Effector memory CD8-positive, alpha-beta T cell (primary cell): ENCODE measurements around the gene ITGB8.

Experiments used
- ATAC-seq: fragments of 150-1000 bp; cut with Tn5 transposase; replicated peaks from 2 replicates; pipeline ENCODE4 v1.10.0; 2021; ENCODE audit warnings: mild to moderate bottlenecking, moderate library complexity
- DNase-seq, 3 experiments: peaks; one replicate each; pipeline ENCODE4 v3.0.0; 2021
- H3K27ac Mint-ChIP-seq, 2 donors: one replicate each; pipeline ENCODE4 v1.8.0; 2022; ENCODE audit warnings: mild to moderate bottlenecking in 2 of 2, mixed read lengths in 2 of 2, moderate library complexity in 2 of 2
- H3K27me3 Mint-ChIP-seq, 2 donors: one replicate each; pipeline ENCODE4 v1.8.0; 2022; ENCODE audit warnings: mixed read lengths in 2 of 2
- H3K36me3 Mint-ChIP-seq: one replicate; pipeline ENCODE4 v1.8.0; 2022; ENCODE audit warnings: mild to moderate bottlenecking, moderate library complexity, mixed read lengths; ENCODE audit not compliant: insufficient read depth
- H3K4me1 Mint-ChIP-seq, 2 donors: one replicate each; pipeline ENCODE4 v1.8.0; 2022; ENCODE audit warnings: low read depth in 2 of 2, mixed read lengths in 2 of 2
- H3K4me3 Mint-ChIP-seq, 2 donors: one replicate each; pipeline ENCODE4 v1.8.0; 2022; ENCODE audit warnings: mild to moderate bottlenecking in 2 of 2, mixed read lengths in 2 of 2, moderate library complexity in 2 of 2
- H3K9me3 Mint-ChIP-seq, 2 donors: one replicate each; pipeline ENCODE4 v1.8.0; 2022; ENCODE audit warnings: mixed read lengths in 2 of 2

ITGB8 gene

GRCh38 chr7:20313626-20314025 is 17.1 kb upstream of the ITGB8 start:
- no peak overlapping the region for H3K4me3 Mint-ChIP-seq
- ATAC-seq: no peak

GRCh38 chr7:20314198-20314597 is 16.5 kb upstream of the ITGB8 start:
- DNase-seq (no peak), ATAC-seq (no peak)
- H3K27ac Mint-ChIP-seq: no peak overlapping the region
- no peaks in the 10 kb centered on the region for H3K9me3 Mint-ChIP-seq
- no peaks in the 10 kb centered on the region for H3K27me3 Mint-ChIP-seq
- no peaks in the 10 kb centered on the region for H3K36me3 Mint-ChIP-seq
- no peaks in the 10 kb centered on the region for H3K4me1 Mint-ChIP-seq
- H3K4me3 Mint-ChIP-seq: no peak overlapping the region

More at GRCh38 chr7:20313626-20314025, 17.1 kb upstream of the ITGB8 start:
- Mint-ChIP-seq H3K9me3 (no peaks in the 10 kb centered on the region), H3K27ac (no peak overlapping the region), H3K4me1 (no peaks in the 10 kb centered on the region), H3K36me3 (no peaks in the 10 kb centered on the region), H3K27me3 (no peaks in the 10 kb centered on the region)
- no peak for DNase-seq

- ATAC-seq: no peak
- H3K27me3 Mint-ChIP-seq: no peaks in the 10 kb centered on the region
- no peak overlapping the region for H3K4me3 Mint-ChIP-seq
- no peaks in the 10 kb centered on the region for H3K4me1 Mint-ChIP-seq
- H3K9me3 Mint-ChIP-seq: no peaks in the 10 kb centered on the region
- H3K27ac Mint-ChIP-seq: no peak overlapping the region
- DNase-seq: no peak
- H3K36me3 Mint-ChIP-seq: no peaks in the 10 kb centered on the region
Observed at GRCh38 chr7:20316706-20317105, 14.0 kb upstream of the ITGB8 start.

GRCh38 chr7:20317413-20317812 is 13.3 kb upstream of the ITGB8 start:
- H3K4me3 Mint-ChIP-seq: no peak overlapping the region
- DNase-seq (no peak), ATAC-seq (no peak)
- H3K4me1 Mint-ChIP-seq: no peaks in the 10 kb centered on the region
- H3K9me3 Mint-ChIP-seq: no peaks in the 10 kb centered on the region
- H3K27me3 Mint-ChIP-seq: no peaks in the 10 kb centered on the region
- H3K36me3 Mint-ChIP-seq: no peaks in the 10 kb centered on the region
- H3K27ac Mint-ChIP-seq: no peak overlapping the region

GRCh38 chr7:20318933-20319332 is 11.8 kb upstream of the ITGB8 start:
- Mint-ChIP-seq H3K27ac (no peak overlapping the region), H3K4me3 (no peak overlapping the region), H3K9me3 (no peaks in the 10 kb centered on the region), H3K27me3 (no peaks in the 10 kb centered on the region), H3K36me3 (no peaks in the 10 kb centered on the region), H3K4me1 (no peaks in the 10 kb centered on the region)
- ATAC-seq: no peak
- DNase-seq: no peak

GRCh38 chr7:20320322-20320721 is 10.4 kb upstream of the ITGB8 start:
- H3K4me3 Mint-ChIP-seq: no peak overlapping the region
- ATAC-seq: no peak
- H3K36me3 Mint-ChIP-seq: no peaks in the 10 kb centered on the region
- no peaks in the 10 kb centered on the region for H3K4me1 Mint-ChIP-seq
- no peaks in the 10 kb centered on the region for H3K27me3 Mint-ChIP-seq
- DNase-seq: no peak
- no peak overlapping the region for H3K27ac Mint-ChIP-seq
- peaks cover 0 to 4% of the 10 kb centered on the region in 2 donors for H3K9me3 Mint-ChIP-seq

- peaks cover 0 to 4% of the 10 kb centered on the region in 2 donors for H3K9me3 Mint-ChIP-seq
- ATAC-seq (no peak), DNase-seq (no peak)
- H3K36me3 Mint-ChIP-seq: no peaks in the 10 kb centered on the region
- no peaks in the 10 kb centered on the region for H3K27me3 Mint-ChIP-seq
- no peak overlapping the region for H3K4me3 Mint-ChIP-seq
- no peak overlapping the region for H3K27ac Mint-ChIP-seq
- no peaks in the 10 kb centered on the region for H3K4me1 Mint-ChIP-seq
Observed at GRCh38 chr7:20320786-20321185, 9.9 kb upstream of the ITGB8 start.

GRCh38 chr7:20323595-20323994 is 7.1 kb upstream of the ITGB8 start:
- Mint-ChIP-seq H3K27me3 (no peaks in the 10 kb centered on the region), H3K36me3 (no peaks in the 10 kb centered on the region), H3K9me3 (peaks cover 0 to 4% of the 10 kb centered on the region in 2 donors), H3K27ac (no peak overlapping the region), H3K4me1 (no peaks in the 10 kb centered on the region), H3K4me3 (no peak overlapping the region)
- no peak for DNase-seq
- ATAC-seq: no peak

- H3K4me3 Mint-ChIP-seq: no peak overlapping the region
- ATAC-seq: no peak
- H3K9me3 Mint-ChIP-seq: peaks cover 0 to 4% of the 10 kb centered on the region in 2 donors
- peaks cover 15 to 18% of the 10 kb centered on the region in 2 donors for H3K27me3 Mint-ChIP-seq
- H3K4me1 Mint-ChIP-seq: peaks cover 10 to 11% of the 10 kb centered on the region in 2 donors
- peaks cover 2% of the 10 kb centered on the region for H3K36me3 Mint-ChIP-seq
- no peak for DNase-seq
- H3K27ac Mint-ChIP-seq: no peak overlapping the region
Observed at GRCh38 chr7:20326342-20326741, 4.4 kb upstream of the ITGB8 start.

GRCh38 chr7:20327055-20327454 is 3.6 kb upstream of the ITGB8 start:
- Mint-ChIP-seq H3K27ac (no peak overlapping the region), H3K9me3 (peaks cover 0 to 4% of the 10 kb centered on the region in 2 donors), H3K27me3 (peaks cover 23 to 26% of the 10 kb centered on the region in 2 donors), H3K36me3 (peaks cover 2% of the 10 kb centered on the region), H3K4me3 (no peak overlapping the region), H3K4me1 (peaks cover 10 to 13% of the 10 kb centered on the region in 2 donors)
- ATAC-seq (no peak), DNase-seq (no peak)

GRCh38 chr7:20328027-20328426 is 2.7 kb upstream of the ITGB8 start:
- ATAC-seq (no peak), DNase-seq (no peak)
- Mint-ChIP-seq H3K27ac (no peak overlapping the region), H3K9me3 (peaks cover 0 to 4% of the 10 kb centered on the region in 2 donors), H3K36me3 (peaks cover 2% of the 10 kb centered on the region), H3K4me1 (peaks cover 10 to 13% of the 10 kb centered on the region in 2 donors), H3K4me3 (no peak overlapping the region), H3K27me3 (peaks cover 24 to 30% of the 10 kb centered on the region in 2 donors)

GRCh38 chr7:20328692-20329091 is 2.0 kb upstream of the ITGB8 start:
- H3K4me1 Mint-ChIP-seq: peaks cover 10 to 13% of the 10 kb centered on the region in 2 donors
- ATAC-seq: no peak
- DNase-seq: no peak
- no peak overlapping the region for H3K27ac Mint-ChIP-seq
- H3K36me3 Mint-ChIP-seq: peaks cover 2% of the 10 kb centered on the region
- H3K27me3 Mint-ChIP-seq: peaks cover 24 to 30% of the 10 kb centered on the region in 2 donors
- no peak overlapping the region for H3K4me3 Mint-ChIP-seq
- H3K9me3 Mint-ChIP-seq: peaks cover 0 to 4% of the 10 kb centered on the region in 2 donors

- no peak for DNase-seq
- Mint-ChIP-seq H3K36me3 (peaks cover 2% of the 10 kb centered on the region), H3K9me3 (peaks cover 0 to 1% of the 10 kb centered on the region in 2 donors), H3K4me3 (peak overlapping the region; percentile 79 to 87), H3K4me1 (peaks cover 10 to 13% of the 10 kb centered on the region in 2 donors), H3K27me3 (peaks cover 24 to 30% of the 10 kb centered on the region in 2 donors), H3K27ac (peak overlapping the region in 1 of 2 donors; percentile 41)
- ATAC-seq: no peak
Observed at GRCh38 chr7:20329389-20330238, 1.1 kb upstream of the ITGB8 start.
